GM12878 (cell line): ENCODE results near the gene MED13L. TPM values are rescaled to one million over a fixed set of nuclear protein-coding genes. Genes with fewer than 3 reads are reported as not detected.

ENCODE experiments used
- ATAC-seq: fragments of 200-7000 bp; cut with Tn5 transposase; 3 replicates; pipeline ENCODE4 v1.9.1; 2020; ENCODE audit warnings: mild to moderate bottlenecking, moderate library complexity
- BruUV-seq: library from RNA; stranded (reverse); fragments of 400-500 nt; replicated peaks from 2 replicates; lab custom pipeline; 2021; lab: Mats Ljungman, UMichigan
- CTCF ChIA-PET: fragments of 300-600 bp; sonication (Branson Sonifier 250); formaldehyde crosslinking; extraction: SDS; loops from one replicate; lab custom pipeline; 2021; ENCODE audit warnings: inconsistent platforms; lab: Yijun Ruan, JAX
- POLR2A ChIA-PET: fragments of 350-600 bp; formaldehyde crosslinking; extraction: SDS; loops from one replicate; lab custom pipeline; 2021; ENCODE audit warnings: inconsistent platforms; lab: Charles Lee
- RAD21 ChIA-PET: fragments of 300-600 bp; sonication (Branson Sonifier 250); formaldehyde crosslinking; loops from one replicate; lab custom pipeline; 2023; ENCODE audit warnings: antibody characterized with exemption; ENCODE audit not compliant: unreplicated experiment; lab: Charles Lee
- SMC1A ChIA-PET: fragments of 300-600 bp; sonication (Branson Sonifier 250); formaldehyde crosslinking; loops from one replicate; lab custom pipeline; 2023; ENCODE audit not compliant: unreplicated experiment, uncharacterized antibody; lab: Charles Lee
- DNase-seq: peaks from one replicate; pipeline ENCODE4 v3.0.0-alpha.2; 2011; ENCODE audit warnings: low read depth, low spot score
- FAIRE-seq: peaks from 3 replicates; lab custom pipeline; 2011; peaks lifted over from hg19 to GRCh38; lab: Jason Lieb, UNC
- H2AFZ ChIP-seq: 2 replicates; pipeline ENCODE4 v1.6.0; 2011; ENCODE audit warnings: low read depth, low read length, control low read depth; ENCODE audit not compliant: control insufficient read depth
- H3K27ac ChIP-seq: 2 replicates; pipeline ENCODE4 v1.5.1; 2011; ENCODE audit warnings: control low read depth; ENCODE audit not compliant: control insufficient read depth, insufficient read depth
- H3K27me3 ChIP-seq, 2 experiments: replicated peaks in 1 of 2; 2 replicates each; pipeline versions ENCODE4 v1.6.0 to v1.6.1; 2011; ENCODE audit warnings: low read length in 1 of 2; ENCODE audit not compliant: control insufficient read depth in 2 of 2, insufficient read depth in 2 of 2
- H3K36me3 ChIP-seq, 2 experiments: 2 replicates each; pipeline ENCODE4 v1.5.1; 2011; ENCODE audit warnings: low read length in 1 of 2; ENCODE audit not compliant: control insufficient read depth in 2 of 2, insufficient read depth in 2 of 2
- H3K4me1 ChIP-seq: 2 replicates; pipeline ENCODE4 v1.6.1; 2011; ENCODE audit warnings: mild to moderate bottlenecking, low read length, moderate library complexity, mixed read lengths; ENCODE audit not compliant: control insufficient read depth, insufficient read depth
- H3K4me2 ChIP-seq: 2 replicates; pipeline ENCODE4 v1.6.0; 2011; ENCODE audit warnings: control low read depth; ENCODE audit not compliant: control insufficient read depth, insufficient read depth
- H3K4me3 ChIP-seq: fragments of 200-600 bp; sonication (generic); 2 replicates; pipeline ENCODE4 v1.5.1; 2016
- H3K79me2 ChIP-seq: 2 replicates; pipeline ENCODE4 v1.6.0; 2011; ENCODE audit warnings: low read length; ENCODE audit not compliant: control insufficient read depth, insufficient read depth
- H3K9ac ChIP-seq: 2 replicates; pipeline ENCODE4 v1.8.0; 2011; ENCODE audit warnings: low read length, control low read depth, mixed read lengths; ENCODE audit not compliant: control insufficient read depth, insufficient read depth
- H3K9me3 ChIP-seq: replicated peaks from 3 replicates; pipeline ENCODE4 v1.5.1; 2011; ENCODE audit warnings: mild to moderate bottlenecking, low read length; ENCODE audit not compliant: control insufficient read depth, insufficient read depth
- H4K20me1 ChIP-seq: 2 replicates; pipeline ENCODE4 v1.6.0; 2011; ENCODE audit not compliant: control insufficient read depth, insufficient read depth
- MYB ChIP-seq: fragments of 150-350 bp; IDR thresholded peaks from 2 replicates; pipeline ENCODE4 v1.6.1; 2014; ENCODE audit warnings: mild to moderate bottlenecking, low read depth, low read length, borderline replicate concordance
- RCOR1 ChIP-seq: conservative IDR thresholded peaks from 2 replicates; pipeline ENCODE4 v1.6.1; 2012; ENCODE audit warnings: low read depth, low read length, improper control_type of control experiment
- SIN3A ChIP-seq: IDR thresholded peaks from 2 replicates; pipeline ENCODE4 v1.6.1; 2012; ENCODE audit warnings: low read depth, low read length, improper control_type of control experiment
- whole genome bisulfite sequencing: methylation state at CpG from one replicate; pipeline ENCODE4 v1.1.6; 2016; ENCODE audit warnings: low lambda C conversion rate; ENCODE audit not compliant: insufficient replicate concordance, insufficient coverage; ENCODE audit errors: missing lambda C conversion rate; 5-methylcytosine and 5-hydroxymethylcytosine counted together
- in situ Hi-C: fragments of 300-500 bp; cut with MboI; formaldehyde crosslinking; loops from 9 replicates; pipeline ENCODE4 v1.14.3; 2018; ENCODE audit warnings: mixed read lengths
- intact Hi-C: fragments of 100-400 bp; cut with micrococcal nuclease; formaldehyde crosslinking; loops from one replicate; pipeline ENCODE4 v1.14.2; 2022; ENCODE audit not compliant: unreplicated experiment
- polyA plus RNA-seq, 11 experiments: library from polyadenylated mRNA; depleted of rRNA in 4 of 11; unstranded in 6 of 11; stranded (reverse) in 5 of 11; fragments of >200 nt; fragmentation: Nextera tagmentation in 4 of 11; fragmentation: Illumina TruSeq in 1 of 11; extraction: Ambion mirVana in 4 of 11; extraction: Trizol in 1 of 11; gene quantifications; 1 replicate in 1 of 11; 2 replicates in 10 of 11; pipeline versions ENCODE4 v1.2.1 to v1.2.3, GENCODE V29; 2011 to 2016; ENCODE audit warnings: inconsistent platforms in 2 of 11, missing spikeins in 2 of 11, low read depth in 1 of 11
- total RNA-seq, 4 experiments: library from RNA; depleted of rRNA in 3 of 4; stranded (reverse); fragments of >200 nt in 3 of 4; fragmentation: Illumina TruSeq in 1 of 4; extraction: Trizol in 1 of 4; gene quantifications; 2 replicates each; pipeline versions ENCODE4 v1.2.1 to v1.2.3, GENCODE V29; 2013 to 2021
- TF ChIP-seq, protein P1 (sequence below): IDR thresholded peaks from 2 replicates; pipeline ENCODE4 v1.6.1; 2011; ENCODE audit warnings: mild to moderate bottlenecking, low read depth, low read length, moderate library complexity; ENCODE audit not compliant: insufficient replicate concordance
- TF ChIP-seq, protein P2 (sequence below): IDR thresholded peaks from 2 replicates; pipeline ENCODE4 v1.6.1; 2011; ENCODE audit warnings: low read depth, low read length, improper control_type of control experiment, borderline replicate concordance

MED13L gene
- total and polyA plus RNA-seq, 10 of the 15 experiments (the other 5 are each of a cell fraction or from before 2014, with no cell fraction given), result 3.7 to 30.1 (median 9.1) TPM

DNA sequence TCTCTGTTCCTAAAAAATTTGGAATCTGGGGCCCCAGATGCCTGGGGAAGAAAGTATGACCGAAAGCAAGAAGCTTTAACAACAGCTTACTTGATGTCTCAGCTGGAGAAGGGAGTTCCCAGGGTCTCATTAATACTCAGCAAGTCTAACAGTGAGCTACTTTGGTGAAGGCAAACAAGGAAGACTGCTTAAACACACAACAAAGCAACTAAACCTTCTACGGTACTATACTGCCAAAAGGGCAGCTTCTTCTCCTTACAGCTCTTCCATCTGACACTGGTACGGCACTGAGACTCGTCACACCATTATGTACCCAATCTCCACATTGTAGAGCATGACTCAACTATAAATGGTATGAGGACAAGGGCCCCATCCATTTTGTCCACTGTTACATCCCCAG, 213.0 kb downstream of the MED13L start (continued):
- TF ChIP-seq SIN3A, result no peak

DNA sequence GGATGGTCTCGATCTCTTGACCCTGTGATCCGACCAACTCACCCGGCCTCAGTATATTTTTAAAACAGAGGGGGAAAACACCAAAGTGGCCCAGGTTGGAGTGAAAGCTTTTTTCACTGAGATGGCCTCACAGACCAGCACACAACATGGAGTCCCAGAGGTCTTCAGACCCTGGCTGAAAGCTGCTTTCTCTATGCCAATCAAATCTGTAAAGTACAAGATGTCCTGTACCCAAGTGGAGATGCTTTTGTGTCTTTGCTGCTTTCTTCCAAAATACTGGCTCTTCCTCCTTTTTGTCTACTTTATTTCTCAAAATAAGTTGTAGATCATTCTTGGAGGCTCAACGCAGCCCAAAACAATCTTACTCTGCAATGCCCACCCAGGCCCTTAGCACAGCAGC, 214.8 kb downstream of the MED13L start:
- RAD21 ChIA-PET, result no interaction called here
- DNase-seq (no peak), ATAC-seq (no peak), FAIRE-seq (no peak)
- Histone ChIP-seq H3K27ac (no peak overlapping the region), H3K4me3 (no peak overlapping the region), H3K9me3 (no peaks in the 10 kb centered on the region), H3K9ac (no peak overlapping the region), H3K4me2 (no peak overlapping the region), H3K4me1 (no peaks in the 10 kb centered on the region), H3K79me2 (no peaks in the 10 kb centered on the region), H3K36me3 (no peaks in the 10 kb centered on the region), H2AFZ (no peak overlapping the region), H4K20me1 (no peaks in the 10 kb centered on the region), H3K27me3 (no peaks in the 10 kb centered on the region)
- in situ Hi-C loops, result no loop called here
- intact Hi-C loops, result no loop called here
- POLR2A ChIA-PET, result interaction anchor here (0.6 kb wide), 1 partner anchor 79 kb away, joined by 8 read pairs; no protein-coding TSS in a partner anchor
- 95% methylated on average over 4 of the region's 4 CpGs for WGBS
- SMC1A ChIA-PET, result no interaction called here
- CTCF ChIA-PET, result interaction anchor here (0.7 to 1.5 kb wide), 2 partner anchors 9 to 500 kb away, joined by 3 read pairs; no protein-coding TSS in a partner anchor
- no TSS peak for BruUV-seq
- TF ChIP-seq RCOR1 (no peak), MYB (no peak)
- TF ChIP-seq, protein P1, sequence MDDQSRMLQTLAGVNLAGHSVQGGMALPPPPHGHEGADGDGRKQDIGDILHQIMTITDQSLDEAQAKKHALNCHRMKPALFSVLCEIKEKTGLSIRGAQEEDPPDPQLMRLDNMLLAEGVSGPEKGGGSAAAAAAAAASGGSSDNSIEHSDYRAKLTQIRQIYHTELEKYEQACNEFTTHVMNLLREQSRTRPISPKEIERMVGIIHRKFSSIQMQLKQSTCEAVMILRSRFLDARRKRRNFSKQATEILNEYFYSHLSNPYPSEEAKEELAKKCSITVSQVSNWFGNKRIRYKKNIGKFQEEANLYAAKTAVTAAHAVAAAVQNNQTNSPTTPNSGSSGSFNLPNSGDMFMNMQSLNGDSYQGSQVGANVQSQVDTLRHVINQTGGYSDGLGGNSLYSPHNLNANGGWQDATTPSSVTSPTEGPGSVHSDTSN, result no peak
- TF ChIP-seq, protein P2, sequence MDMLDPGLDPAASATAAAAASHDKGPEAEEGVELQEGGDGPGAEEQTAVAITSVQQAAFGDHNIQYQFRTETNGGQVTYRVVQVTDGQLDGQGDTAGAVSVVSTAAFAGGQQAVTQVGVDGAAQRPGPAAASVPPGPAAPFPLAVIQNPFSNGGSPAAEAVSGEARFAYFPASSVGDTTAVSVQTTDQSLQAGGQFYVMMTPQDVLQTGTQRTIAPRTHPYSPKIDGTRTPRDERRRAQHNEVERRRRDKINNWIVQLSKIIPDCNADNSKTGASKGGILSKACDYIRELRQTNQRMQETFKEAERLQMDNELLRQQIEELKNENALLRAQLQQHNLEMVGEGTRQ, result no peak
